22Rv1 (cell line): ENCODE data around the gene PSIP1.

Source experiments
- ZFX ChIP-seq: fragments of 450-650 bp; IDR thresholded peaks from 2 replicates; pipeline ENCODE4 v1.6.1; 2017; ENCODE audit warnings: antibody characterized with exemption, borderline replicate concordance
- TF ChIP-seq, protein P1 (sequence below): fragments of 450-650 bp; IDR thresholded peaks from 2 replicates; pipeline ENCODE4 v1.5.1; 2017; ENCODE audit warnings: mild to moderate bottlenecking

DNA sequence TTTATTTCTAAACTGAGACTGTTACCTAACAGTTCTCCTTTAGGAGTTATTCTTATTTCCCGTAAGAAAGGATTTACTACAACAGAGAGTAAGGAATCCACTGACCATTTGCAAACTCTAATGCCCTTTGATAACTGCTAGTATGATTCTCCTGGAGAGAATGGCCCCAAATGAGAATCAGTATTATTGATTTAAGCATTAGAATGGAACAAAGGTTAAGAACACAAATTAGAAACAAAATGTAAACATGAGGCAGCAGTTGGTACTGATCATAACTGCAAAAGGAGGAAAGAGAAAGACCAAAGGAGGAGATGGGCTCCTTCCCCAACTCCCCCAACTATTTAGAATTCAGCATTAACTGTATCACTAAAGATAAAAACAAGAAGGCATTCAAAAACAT lies 30.7 kb downstream of the PSIP1 start:
- TF ChIP-seq, protein P1, sequence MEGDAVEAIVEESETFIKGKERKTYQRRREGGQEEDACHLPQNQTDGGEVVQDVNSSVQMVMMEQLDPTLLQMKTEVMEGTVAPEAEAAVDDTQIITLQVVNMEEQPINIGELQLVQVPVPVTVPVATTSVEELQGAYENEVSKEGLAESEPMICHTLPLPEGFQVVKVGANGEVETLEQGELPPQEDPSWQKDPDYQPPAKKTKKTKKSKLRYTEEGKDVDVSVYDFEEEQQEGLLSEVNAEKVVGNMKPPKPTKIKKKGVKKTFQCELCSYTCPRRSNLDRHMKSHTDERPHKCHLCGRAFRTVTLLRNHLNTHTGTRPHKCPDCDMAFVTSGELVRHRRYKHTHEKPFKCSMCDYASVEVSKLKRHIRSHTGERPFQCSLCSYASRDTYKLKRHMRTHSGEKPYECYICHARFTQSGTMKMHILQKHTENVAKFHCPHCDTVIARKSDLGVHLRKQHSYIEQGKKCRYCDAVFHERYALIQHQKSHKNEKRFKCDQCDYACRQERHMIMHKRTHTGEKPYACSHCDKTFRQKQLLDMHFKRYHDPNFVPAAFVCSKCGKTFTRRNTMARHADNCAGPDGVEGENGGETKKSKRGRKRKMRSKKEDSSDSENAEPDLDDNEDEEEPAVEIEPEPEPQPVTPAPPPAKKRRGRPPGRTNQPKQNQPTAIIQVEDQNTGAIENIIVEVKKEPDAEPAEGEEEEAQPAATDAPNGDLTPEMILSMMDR = no peak
- no peak for TF ChIP-seq ZFX
